Measurements from ENCODE around the gene MYO5A.
A peak's percentile ranks its signal among the peaks of the same experiment; 100 is the strongest.
"Not testable (repeated sequence)": the region's sequence is repeated elsewhere in the genome, so short reads cannot be mapped to it uniquely, and the experiment has no call there.

MYO5A gene

DNA sequence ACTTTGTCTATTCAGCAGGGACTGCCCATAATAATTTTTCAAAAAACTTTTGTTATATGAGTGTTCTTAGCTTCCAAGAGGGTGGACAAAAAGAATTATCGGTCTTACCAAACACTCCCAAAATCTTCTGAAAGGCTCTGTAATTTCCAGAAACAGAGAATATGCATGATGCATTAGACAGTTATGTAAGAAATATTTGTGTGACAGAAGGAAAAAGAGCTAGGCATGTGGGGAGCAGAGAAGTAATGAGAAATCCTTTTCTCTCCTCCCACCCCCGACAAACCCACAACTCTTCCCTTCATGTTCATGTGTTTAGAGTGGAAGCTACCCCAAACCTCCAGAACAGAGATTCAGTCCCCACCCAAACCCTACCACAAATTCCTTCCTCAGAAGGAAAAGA lies 86.8 kb downstream of the MYO5A start:
- Mint-ChIP-seq H3K36me3 (ENCODE audit: low read depth) (peaks cover 3% of the 10 kb centered on the region), H3K4me3 (no peak overlapping the region), H3K9me3 (no peaks in the 10 kb centered on the region), H3K27ac (no peak overlapping the region), H3K4me1 (peaks cover 35% of the 10 kb centered on the region), H3K27me3 (no peaks in the 10 kb centered on the region)
- DNase-seq, result no peak
- ATAC-seq, result no peak

GRCh38 chr15:52440946-52441345 lies 87.7 kb downstream of the MYO5A start:
- Mint-ChIP-seq H3K27ac (no peak overlapping the region), H3K4me3 (no peak overlapping the region)

GRCh38 chr15:52440414-52440813 lies 88.3 kb downstream of the MYO5A start:
- H3K4me1 Mint-ChIP-seq, result peaks cover 35% of the 10 kb centered on the region
- ATAC-seq, result peak; percentile 76

More at GRCh38 chr15:52440946-52441345, 87.7 kb downstream of the MYO5A start:
- peaks cover 35% of the 10 kb centered on the region for H3K4me1 Mint-ChIP-seq
- H3K36me3 Mint-ChIP-seq (ENCODE audit: low read depth), result peaks cover 3% of the 10 kb centered on the region
- ATAC-seq (no peak), DNase-seq (no peak)
- H3K9me3 Mint-ChIP-seq, result no peaks in the 10 kb centered on the region
- no peaks in the 10 kb centered on the region for H3K27me3 Mint-ChIP-seq

DNA sequence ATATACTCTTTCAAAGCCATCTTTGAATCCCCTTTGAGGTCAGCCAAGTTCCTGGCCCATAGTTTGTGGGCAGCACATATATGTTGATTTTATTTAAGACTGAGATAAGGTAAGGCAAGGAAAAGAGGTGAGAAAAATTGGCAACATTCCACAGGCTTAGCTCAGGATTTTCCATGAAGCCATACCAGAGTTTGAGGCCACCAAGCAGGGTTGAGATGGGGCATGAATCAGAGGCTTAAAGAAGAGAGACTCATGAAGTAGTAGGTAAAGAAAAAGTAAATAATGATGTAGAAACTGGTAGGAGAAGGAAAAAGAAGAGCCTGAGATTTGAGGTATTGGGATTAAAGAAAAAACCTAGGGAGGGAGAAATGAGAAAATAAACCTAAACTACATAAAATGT lies 89.2 kb downstream of the MYO5A start:
- no peak for ATAC-seq
- no peak overlapping the region for H3K27ac Mint-ChIP-seq
- H3K4me3 Mint-ChIP-seq, result no peak overlapping the region
- peaks cover 32% of the 10 kb centered on the region for H3K4me1 Mint-ChIP-seq
- H3K9me3 Mint-ChIP-seq, result no peaks in the 10 kb centered on the region
- H3K27me3 Mint-ChIP-seq, result no peaks in the 10 kb centered on the region
- no peak for DNase-seq
- H3K36me3 Mint-ChIP-seq (ENCODE audit: low read depth), result peaks cover 3% of the 10 kb centered on the region

More at GRCh38 chr15:52440414-52440813, 88.3 kb downstream of the MYO5A start:
- Mint-ChIP-seq H3K9me3 (no peaks in the 10 kb centered on the region), H3K36me3 (ENCODE audit: low read depth) (peaks cover 3% of the 10 kb centered on the region), H3K27me3 (no peaks in the 10 kb centered on the region), H3K4me3 (no peak overlapping the region), H3K27ac (peak overlapping the region; percentile 41)
- peak; percentile 16 for DNase-seq

- not testable (repeated sequence) for H3K27ac Mint-ChIP-seq; ATAC-seq; H3K9me3 Mint-ChIP-seq; DNase-seq; H3K4me3 Mint-ChIP-seq; H3K36me3 Mint-ChIP-seq (ENCODE audit: low read depth); H3K27me3 Mint-ChIP-seq
- peaks cover 32% of the 10 kb centered on the region for H3K4me1 Mint-ChIP-seq
Observed at GRCh38 chr15:52439042-52439441, 89.6 kb downstream of the MYO5A start.

DNA sequence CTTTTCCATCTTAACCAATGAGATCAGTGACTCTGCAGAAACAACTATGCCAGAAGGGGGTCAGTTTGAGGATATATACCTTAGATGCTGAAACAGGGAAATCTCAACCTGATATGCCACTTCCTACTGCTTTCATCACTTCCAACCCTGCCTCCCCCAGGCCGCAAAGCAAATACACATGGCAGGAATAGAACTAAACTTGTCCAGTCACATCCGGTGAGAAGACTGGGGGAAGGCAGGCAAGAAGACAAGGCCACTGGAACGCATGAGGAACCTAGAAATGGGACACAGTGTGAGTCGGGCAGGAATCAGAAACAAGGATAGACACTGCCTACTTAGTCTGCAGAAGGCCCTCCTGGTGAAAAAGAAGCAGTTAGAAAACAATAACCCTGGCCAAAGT lies 90.6 kb downstream of the MYO5A start:
- no peaks in the 10 kb centered on the region for H3K9me3 Mint-ChIP-seq
- no peak overlapping the region for H3K27ac Mint-ChIP-seq
- ATAC-seq (no peak), DNase-seq (no peak)
- H3K36me3 Mint-ChIP-seq (ENCODE audit: low read depth), result peaks cover 3% of the 10 kb centered on the region
- H3K27me3 Mint-ChIP-seq, result no peaks in the 10 kb centered on the region
- peaks cover 32% of the 10 kb centered on the region for H3K4me1 Mint-ChIP-seq
- H3K4me3 Mint-ChIP-seq, result no peak overlapping the region

- no peak overlapping the region for H3K27ac Mint-ChIP-seq
- ATAC-seq (no peak), DNase-seq (no peak)
- H3K4me1 Mint-ChIP-seq, result peaks cover 32% of the 10 kb centered on the region
- peaks cover 5% of the 10 kb centered on the region for H3K36me3 Mint-ChIP-seq (ENCODE audit: low read depth)
- no peak overlapping the region for H3K4me3 Mint-ChIP-seq
- no peaks in the 10 kb centered on the region for H3K9me3 Mint-ChIP-seq
- no peaks in the 10 kb centered on the region for H3K27me3 Mint-ChIP-seq
Observed at GRCh38 chr15:52437646-52438045, 91.0 kb downstream of the MYO5A start.

- DNase-seq (no peak), ATAC-seq (no peak)
- H3K36me3 Mint-ChIP-seq (ENCODE audit: low read depth), result peaks cover 6% of the 10 kb centered on the region
- H3K27me3 Mint-ChIP-seq, result no peaks in the 10 kb centered on the region
- no peaks in the 10 kb centered on the region for H3K9me3 Mint-ChIP-seq
- H3K4me3 Mint-ChIP-seq, result no peak overlapping the region
- H3K4me1 Mint-ChIP-seq, result peaks cover 27% of the 10 kb centered on the region
- no peak overlapping the region for H3K27ac Mint-ChIP-seq
Observed at GRCh38 chr15:52436981-52437380, 91.7 kb downstream of the MYO5A start.

DNA sequence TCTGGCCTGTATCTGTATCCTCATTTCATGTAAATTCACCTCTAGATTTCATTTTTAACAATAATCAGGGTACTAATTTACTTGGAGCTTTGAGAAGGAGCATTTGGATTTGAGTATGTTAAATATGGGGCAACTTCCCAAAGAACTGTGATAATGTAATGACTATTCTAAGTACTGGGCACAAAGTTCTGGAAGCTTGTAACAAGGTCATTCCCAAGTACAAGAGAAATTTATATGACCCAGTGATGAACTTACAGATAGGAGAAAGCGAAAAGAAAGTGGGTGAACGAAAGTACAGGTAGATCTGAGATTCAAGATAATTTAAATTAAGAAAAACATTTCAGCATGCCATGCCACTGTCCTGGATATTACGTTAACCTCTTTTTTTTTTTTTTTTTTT lies 93.8 kb downstream of the MYO5A start:
- no peaks in the 10 kb centered on the region for H3K9me3 Mint-ChIP-seq
- DNase-seq (no peak), ATAC-seq (no peak)
- H3K27ac Mint-ChIP-seq, result no peak overlapping the region
- H3K4me3 Mint-ChIP-seq, result no peak overlapping the region
- peaks cover 6% of the 10 kb centered on the region for H3K36me3 Mint-ChIP-seq (ENCODE audit: low read depth)
- H3K27me3 Mint-ChIP-seq, result no peaks in the 10 kb centered on the region
- peaks cover 15% of the 10 kb centered on the region for H3K4me1 Mint-ChIP-seq

DNA sequence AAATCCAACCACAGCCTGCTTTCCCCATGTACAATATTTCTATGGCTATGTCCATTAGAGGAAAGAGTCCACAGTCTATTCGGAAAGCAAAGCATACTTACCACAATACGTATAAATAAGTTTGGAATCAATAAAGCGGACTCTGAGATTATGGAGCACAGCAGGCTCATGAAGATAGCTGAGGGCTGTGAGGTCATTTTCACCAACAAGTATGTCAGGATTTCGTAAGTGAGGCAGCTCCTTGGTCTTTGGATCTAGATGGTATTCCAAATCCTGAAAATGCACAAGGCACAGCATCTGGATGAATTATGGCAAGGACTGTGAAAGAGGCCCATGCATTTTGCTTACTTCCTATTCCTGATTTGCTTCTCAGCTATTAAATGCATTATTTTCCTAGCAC lies 100.4 kb downstream of the MYO5A start:
- H3K27me3 Mint-ChIP-seq, result no peaks in the 10 kb centered on the region
- H3K27ac Mint-ChIP-seq, result no peak overlapping the region
- no peak for ATAC-seq
- no peak overlapping the region for H3K4me3 Mint-ChIP-seq
- H3K9me3 Mint-ChIP-seq, result no peaks in the 10 kb centered on the region
- H3K36me3 Mint-ChIP-seq (ENCODE audit: low read depth), result peaks cover 11% of the 10 kb centered on the region
- DNase-seq, result no peak
- H3K4me1 Mint-ChIP-seq, result peaks cover 3% of the 10 kb centered on the region

GRCh38 chr15:52427804-52428203 lies 100.9 kb downstream of the MYO5A start:
- no peak for DNase-seq
- ATAC-seq, result peak; percentile 84
- Mint-ChIP-seq H3K4me1 (peaks cover 3% of the 10 kb centered on the region), H3K4me3 (no peak overlapping the region), H3K27me3 (no peaks in the 10 kb centered on the region), H3K27ac (no peak overlapping the region), H3K36me3 (ENCODE audit: low read depth) (peaks cover 13% of the 10 kb centered on the region), H3K9me3 (no peaks in the 10 kb centered on the region)

GRCh38 chr15:52424856-52425431 lies 103.7 kb downstream of the MYO5A start:
- Mint-ChIP-seq H3K36me3 (ENCODE audit: low read depth) (peaks cover 10% of the 10 kb centered on the region), H3K9me3 (no peaks in the 10 kb centered on the region), H3K27me3 (no peaks in the 10 kb centered on the region), H3K27ac (no peak overlapping the region), H3K4me3 (no peak overlapping the region), H3K4me1 (peaks cover 3% of the 10 kb centered on the region)
- no peak for ATAC-seq
- DNase-seq, result no peak

DNA sequence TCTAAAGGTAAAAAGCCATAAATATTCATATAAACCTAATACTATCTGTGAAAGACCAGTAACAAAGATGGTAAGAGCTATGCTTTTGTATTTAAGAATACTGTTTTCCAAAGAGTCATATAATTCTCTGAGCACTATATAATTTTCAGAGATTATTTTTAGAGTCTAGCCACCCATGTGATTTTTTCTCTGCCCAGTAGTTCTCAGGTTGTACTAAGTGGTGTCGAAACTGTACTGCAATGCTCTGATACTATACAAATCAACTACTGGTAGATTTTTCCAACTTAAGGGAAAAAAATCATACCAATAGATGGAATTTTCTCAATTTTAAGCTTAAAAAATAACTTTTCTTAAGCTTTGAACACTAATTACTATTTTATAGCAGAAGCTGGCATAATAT lies 104.8 kb downstream of the MYO5A start:
- Mint-ChIP-seq H3K4me1 (peaks cover 3% of the 10 kb centered on the region), H3K36me3 (ENCODE audit: low read depth) (peaks cover 5% of the 10 kb centered on the region), H3K27me3 (no peaks in the 10 kb centered on the region)

DNA sequence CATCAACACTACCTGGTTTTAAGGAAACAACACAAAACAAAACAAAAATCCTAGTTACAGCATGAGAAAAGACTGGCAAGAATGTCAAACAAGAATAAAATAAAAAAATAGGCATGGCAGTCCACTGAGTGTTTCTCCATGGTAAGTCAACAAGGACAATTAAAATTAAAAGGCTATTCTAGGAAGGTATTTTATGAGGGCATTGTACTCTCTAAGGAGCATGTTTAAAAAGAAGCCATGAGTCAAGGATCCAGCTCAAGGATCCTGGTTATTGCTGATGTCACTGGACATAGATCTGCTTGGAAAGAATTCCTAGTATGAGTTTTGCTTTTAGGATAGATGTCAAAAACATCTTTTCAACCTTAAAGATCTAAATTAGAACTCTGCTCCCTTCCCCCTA lies 106.7 kb downstream of the MYO5A start:
- Mint-ChIP-seq H3K4me1 (no peaks in the 10 kb centered on the region), H3K27me3 (no peaks in the 10 kb centered on the region), H3K9me3 (no peaks in the 10 kb centered on the region), H3K36me3 (ENCODE audit: low read depth) (peaks cover 5% of the 10 kb centered on the region), H3K27ac (no peak overlapping the region), H3K4me3 (no peak overlapping the region)
- no peak for DNase-seq
- ATAC-seq, result no peak

More for the DNA sequence above, 104.8 kb downstream of the MYO5A start:
- Mint-ChIP-seq H3K27ac (no peak overlapping the region), H3K4me3 (no peak overlapping the region), H3K9me3 (no peaks in the 10 kb centered on the region)
- ATAC-seq, result no peak
- DNase-seq, result no peak

DNA sequence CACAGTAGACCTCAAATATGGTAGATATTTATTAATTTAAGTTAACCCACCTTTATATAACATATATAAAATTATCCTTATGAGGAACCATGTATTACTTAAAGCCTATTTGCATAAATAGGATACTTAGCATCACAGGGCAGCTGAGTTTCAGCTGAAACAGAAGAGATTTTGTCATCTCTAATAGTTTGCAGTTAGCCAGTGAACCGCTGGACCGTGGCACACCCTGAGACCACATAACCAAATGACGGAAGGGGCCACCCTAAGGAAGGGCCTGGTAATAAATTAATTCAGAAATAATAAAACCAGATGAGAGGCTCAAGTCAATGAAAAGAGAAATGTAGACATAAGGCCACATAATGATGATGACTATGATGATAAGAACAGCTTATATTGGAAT lies 107.7 kb downstream of the MYO5A start:
- DNase-seq (no peak), ATAC-seq (no peak)
- Mint-ChIP-seq H3K36me3 (ENCODE audit: low read depth) (peaks cover 5% of the 10 kb centered on the region), H3K9me3 (no peaks in the 10 kb centered on the region), H3K27me3 (no peaks in the 10 kb centered on the region), H3K4me1 (no peaks in the 10 kb centered on the region), H3K4me3 (no peak overlapping the region), H3K27ac (no peak overlapping the region)

DNA sequence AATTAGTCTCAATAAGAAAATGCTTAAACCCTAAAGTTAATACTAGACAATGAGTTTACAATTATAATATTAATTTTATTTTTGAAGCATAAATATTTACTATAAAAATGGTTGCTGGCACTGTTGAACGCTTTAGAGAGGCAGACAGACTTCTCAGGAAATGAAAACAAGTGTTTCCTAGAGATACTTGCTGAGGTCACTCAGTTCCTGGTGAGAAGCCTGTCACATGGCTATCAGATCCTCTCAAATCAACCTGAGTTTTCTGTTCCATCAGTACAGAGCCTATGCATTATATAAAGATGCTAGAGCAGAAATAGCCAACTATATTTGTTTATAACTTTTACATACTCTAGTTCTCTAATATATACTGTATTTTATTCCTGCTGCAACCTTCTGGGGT lies 109.2 kb downstream of the MYO5A start:
- ATAC-seq (no peak), DNase-seq (no peak)
- H3K4me1 Mint-ChIP-seq, result no peaks in the 10 kb centered on the region
- no peak overlapping the region for H3K27ac Mint-ChIP-seq
- H3K36me3 Mint-ChIP-seq (ENCODE audit: low read depth), result peaks cover 3% of the 10 kb centered on the region
- H3K9me3 Mint-ChIP-seq, result no peaks in the 10 kb centered on the region
- H3K4me3 Mint-ChIP-seq, result no peak overlapping the region
- no peaks in the 10 kb centered on the region for H3K27me3 Mint-ChIP-seq
